Measurements from ENCODE around the gene CMIP. TPM values are rescaled to one million over a fixed set of nuclear protein-coding genes. Genes with fewer than 3 reads are reported as not detected.

Gene CMIP
- total RNA-seq, 1 donor from 2014 or later: 6.6 TPM

DNA sequence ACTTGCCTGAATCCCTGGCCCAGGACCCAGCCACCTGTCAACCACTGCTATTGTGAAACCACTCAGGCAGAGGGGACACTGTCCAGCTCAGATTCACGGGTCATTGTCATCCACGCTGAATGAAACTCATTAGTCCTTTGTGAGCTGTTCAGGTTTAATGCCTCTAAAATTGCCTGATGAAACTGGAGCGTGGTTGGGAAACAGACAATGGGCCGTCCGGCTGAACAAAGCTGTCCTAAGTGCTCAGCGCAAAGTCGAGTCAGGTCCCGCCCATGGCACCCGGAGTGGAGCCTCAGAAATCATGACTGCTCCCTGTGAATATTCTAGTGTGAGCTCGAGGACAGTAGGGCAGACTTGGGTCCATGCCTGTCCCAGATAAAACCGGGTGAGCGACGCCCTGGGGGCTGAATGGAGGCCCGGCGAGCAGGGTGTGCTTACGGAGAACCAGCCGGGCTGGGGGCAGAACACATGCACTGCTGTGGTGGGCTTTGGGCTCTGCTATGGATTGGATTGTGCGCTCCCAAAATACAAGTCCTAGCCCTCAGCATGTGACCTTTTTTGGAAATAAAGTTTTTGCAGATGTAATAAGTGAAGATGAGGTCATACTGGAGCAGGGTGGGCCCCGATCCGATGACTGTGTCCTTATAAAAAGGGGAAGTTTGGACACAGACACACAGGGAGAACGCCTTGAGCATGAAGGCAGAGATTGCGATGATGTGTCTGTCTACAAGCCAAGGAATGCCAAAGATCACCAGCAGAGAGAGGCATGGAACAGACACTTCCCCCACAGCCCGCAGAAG is 12.9 kb upstream of the CMIP start:
- TF ChIP-seq, protein P1, sequence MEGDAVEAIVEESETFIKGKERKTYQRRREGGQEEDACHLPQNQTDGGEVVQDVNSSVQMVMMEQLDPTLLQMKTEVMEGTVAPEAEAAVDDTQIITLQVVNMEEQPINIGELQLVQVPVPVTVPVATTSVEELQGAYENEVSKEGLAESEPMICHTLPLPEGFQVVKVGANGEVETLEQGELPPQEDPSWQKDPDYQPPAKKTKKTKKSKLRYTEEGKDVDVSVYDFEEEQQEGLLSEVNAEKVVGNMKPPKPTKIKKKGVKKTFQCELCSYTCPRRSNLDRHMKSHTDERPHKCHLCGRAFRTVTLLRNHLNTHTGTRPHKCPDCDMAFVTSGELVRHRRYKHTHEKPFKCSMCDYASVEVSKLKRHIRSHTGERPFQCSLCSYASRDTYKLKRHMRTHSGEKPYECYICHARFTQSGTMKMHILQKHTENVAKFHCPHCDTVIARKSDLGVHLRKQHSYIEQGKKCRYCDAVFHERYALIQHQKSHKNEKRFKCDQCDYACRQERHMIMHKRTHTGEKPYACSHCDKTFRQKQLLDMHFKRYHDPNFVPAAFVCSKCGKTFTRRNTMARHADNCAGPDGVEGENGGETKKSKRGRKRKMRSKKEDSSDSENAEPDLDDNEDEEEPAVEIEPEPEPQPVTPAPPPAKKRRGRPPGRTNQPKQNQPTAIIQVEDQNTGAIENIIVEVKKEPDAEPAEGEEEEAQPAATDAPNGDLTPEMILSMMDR (IDR thresholded peaks at IDR 0.05): no peak
- no peak for TF ChIP-seq EZH2 (IDR thresholded peaks at IDR 0.05)
- no peak for TF ChIP-seq EZH2phosphoT487 (IDR thresholded peaks at IDR 0.05)
- no peak overlapping the region for H3K9ac ChIP-seq
- no peaks in the 10 kb centered on the region for H3K9me3 Mint-ChIP-seq
- no peaks in the 10 kb centered on the region for H3K36me3 ChIP-seq
- H3K27ac ChIP-seq: no peak overlapping the region
- H2AFZ ChIP-seq (replicated peaks): no peak overlapping the region
- DNase-seq (ENCODE audit: low spot score): peak; percentile 41
- H4K20me1 ChIP-seq (ENCODE audit: low read depth): no peaks in the 10 kb centered on the region
- peak overlapping the region; percentile 96 for H3K27ac Mint-ChIP-seq
- no peak overlapping the region for H3K4me3 ChIP-seq
- H3K4me1 Mint-ChIP-seq: peaks cover 36% of the 10 kb centered on the region
- H3K4me3 Mint-ChIP-seq: peak overlapping the region; percentile 46
- H3K4me1 ChIP-seq: peaks cover 6% of the 10 kb centered on the region
- no peaks in the 10 kb centered on the region for H3K27me3 ChIP-seq
- H3F3A ChIP-seq (ENCODE audit: low read depth): no peaks in the 10 kb centered on the region
- no peak overlapping the region for H3K4me2 ChIP-seq
- H3K36me3 Mint-ChIP-seq: no peaks in the 10 kb centered on the region
- H3K9me3 ChIP-seq (ENCODE audit: low read depth): no peaks in the 10 kb centered on the region
- H3K79me2 ChIP-seq (ENCODE audit: low read depth): no peaks in the 10 kb centered on the region
- H3K27me3 Mint-ChIP-seq (ENCODE audit: insufficient read depth, low read depth): peaks cover 10% of the 10 kb centered on the region

DNA sequence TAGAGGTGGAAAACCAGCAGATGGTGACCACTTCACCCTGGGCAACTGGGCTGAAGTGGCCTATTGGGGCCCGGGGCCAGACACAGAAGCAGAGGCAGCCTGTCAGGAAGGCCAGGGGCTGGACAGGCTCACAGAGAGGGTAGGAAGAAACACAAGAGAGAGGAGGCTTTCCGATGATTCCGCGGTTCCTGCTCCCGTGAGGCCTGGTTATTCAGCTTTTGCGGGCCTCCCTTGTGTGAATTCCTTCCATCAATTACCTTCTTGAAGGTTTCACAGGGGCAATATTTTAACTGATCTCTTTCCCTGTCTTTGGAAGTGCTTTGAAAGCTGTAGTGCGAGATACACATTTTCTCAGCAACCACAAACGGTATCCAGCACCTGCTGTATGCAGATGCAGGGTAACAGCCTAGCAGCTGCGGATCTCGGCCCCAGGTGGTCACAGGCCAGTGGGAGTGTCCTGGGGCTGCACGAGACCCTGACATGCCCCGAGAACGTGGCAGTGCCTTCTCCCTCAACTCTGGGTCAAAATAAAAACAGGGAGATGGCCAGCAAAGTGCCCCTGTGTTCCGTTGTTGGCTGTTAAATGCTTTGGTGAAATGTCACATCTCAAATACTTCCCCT is 11.6 kb upstream of the CMIP start:
- no peak overlapping the region for H3K4me2 ChIP-seq
- Mint-ChIP-seq H3K9me3 (no peaks in the 10 kb centered on the region), H3K27ac (peak overlapping the region; percentile 95), H3K4me3 (no peak overlapping the region), H3K27me3 (ENCODE audit: insufficient read depth, low read depth) (peaks cover 13% of the 10 kb centered on the region), H3K4me1 (peaks cover 38% of the 10 kb centered on the region), H3K36me3 (no peaks in the 10 kb centered on the region)
- H3K27me3 ChIP-seq: no peaks in the 10 kb centered on the region
- peaks cover 6% of the 10 kb centered on the region for H3K4me1 ChIP-seq
- H3K9ac ChIP-seq: no peak overlapping the region
- no peak for DNase-seq (ENCODE audit: low spot score)
- no peaks in the 10 kb centered on the region for H4K20me1 ChIP-seq (ENCODE audit: low read depth)
- H3K4me3 ChIP-seq: no peak overlapping the region
- H2AFZ ChIP-seq (replicated peaks): peak overlapping the region; percentile 69
- no peaks in the 10 kb centered on the region for H3K9me3 ChIP-seq (ENCODE audit: low read depth)
- TF ChIP-seq, protein P1 (IDR thresholded peaks at IDR 0.05): no peak
- TF ChIP-seq EZH2 (IDR thresholded peaks at IDR 0.05): no peak
- no peak overlapping the region for H3K27ac ChIP-seq
- no peaks in the 10 kb centered on the region for H3K79me2 ChIP-seq (ENCODE audit: low read depth)
- H3F3A ChIP-seq (ENCODE audit: low read depth): no peaks in the 10 kb centered on the region
- H3K36me3 ChIP-seq: no peaks in the 10 kb centered on the region

DNA sequence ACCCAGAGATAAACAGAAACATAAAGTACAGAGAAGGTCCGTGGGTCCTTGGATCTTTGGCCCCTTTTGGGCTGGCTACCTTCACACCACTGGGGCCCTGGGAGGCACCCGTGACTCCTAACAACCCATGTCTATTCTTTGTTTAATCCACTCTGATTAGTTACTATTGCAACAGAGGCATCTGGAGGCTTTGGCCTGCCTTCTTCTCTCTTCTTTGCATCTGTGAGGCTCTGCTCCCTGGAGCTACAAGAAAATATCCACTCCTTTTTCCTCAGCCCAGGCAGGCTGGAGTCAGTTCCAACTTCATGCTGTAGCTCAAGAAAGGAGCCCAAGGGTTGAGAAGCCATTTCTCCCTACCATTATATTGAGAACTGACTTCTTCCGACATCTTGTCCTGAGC is 9.5 kb upstream of the CMIP start:
- H3K4me1 ChIP-seq: peaks cover 6% of the 10 kb centered on the region
- Mint-ChIP-seq H3K27me3 (ENCODE audit: insufficient read depth, low read depth) (peaks cover 18% of the 10 kb centered on the region), H3K4me1 (peaks cover 45% of the 10 kb centered on the region), H3K27ac (peak overlapping the region; percentile 50), H3K9me3 (no peaks in the 10 kb centered on the region), H3K36me3 (no peaks in the 10 kb centered on the region), H3K4me3 (no peak overlapping the region)
- no peaks in the 10 kb centered on the region for H3K9me3 ChIP-seq (ENCODE audit: low read depth)
- H3K27me3 ChIP-seq: no peaks in the 10 kb centered on the region
- no peak overlapping the region for H2AFZ ChIP-seq (replicated peaks)
- H3K36me3 ChIP-seq: no peaks in the 10 kb centered on the region
- no peak for DNase-seq (ENCODE audit: low spot score)
- no peak overlapping the region for H3K9ac ChIP-seq
- H3F3A ChIP-seq (ENCODE audit: low read depth): no peaks in the 10 kb centered on the region
- H3K27ac ChIP-seq: no peak overlapping the region
- TF ChIP-seq, protein P1 (IDR thresholded peaks at IDR 0.05): no peak
- TF ChIP-seq EZH2 (IDR thresholded peaks at IDR 0.05): no peak
- TF ChIP-seq EZH2phosphoT487 (IDR thresholded peaks at IDR 0.05): no peak
- H4K20me1 ChIP-seq (ENCODE audit: low read depth): no peaks in the 10 kb centered on the region
- H3K4me2 ChIP-seq: no peak overlapping the region
- no peaks in the 10 kb centered on the region for H3K79me2 ChIP-seq (ENCODE audit: low read depth)
- H3K4me3 ChIP-seq: no peak overlapping the region

Measured in neural progenitor cell (in vitro differentiated cells).